GM19438 (cell line): ENCODE data around the gene PRR35.

Source experiments
- ATAC-seq: cut with Tn5 transposase; IDR thresholded peaks from one replicate; pipeline ENCODE4 v1.9.1; 2021; ENCODE audit warnings: low read depth; ENCODE audit not compliant: unreplicated experiment

Gene PRR35

DNA sequence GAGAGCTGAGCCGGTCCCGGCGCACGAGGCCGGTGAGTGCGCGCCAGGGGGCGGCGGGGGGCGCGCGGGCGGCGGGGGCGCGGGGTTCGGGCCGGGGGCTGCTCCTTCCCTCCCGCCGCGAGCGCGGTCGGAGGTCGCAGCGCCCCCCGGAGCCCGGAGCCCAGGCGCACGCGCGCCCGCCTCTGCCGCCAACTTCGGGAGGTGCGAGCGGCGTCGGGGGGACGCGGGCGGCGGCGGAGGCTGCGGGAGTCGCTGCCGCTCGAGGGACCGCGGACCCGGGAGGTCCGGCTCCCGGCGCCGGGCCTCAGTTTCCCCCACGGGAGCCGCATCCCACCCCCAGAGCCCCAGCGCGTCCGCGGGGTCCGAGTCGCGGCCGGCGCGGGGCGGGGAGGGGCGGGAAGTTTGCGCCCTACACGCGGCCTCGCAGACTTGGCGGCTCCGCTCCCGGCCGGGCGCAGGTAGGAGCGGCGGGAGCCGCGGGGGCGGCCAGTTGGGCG lies at the start of gene PRR35:
TSS of gene PRR35 (plus strand) at position 191 of the 497 bp plus-strand sequence. CDS start 2,901 bp downstream, outside the sequence.
- ATAC-seq = no peak

DNA sequence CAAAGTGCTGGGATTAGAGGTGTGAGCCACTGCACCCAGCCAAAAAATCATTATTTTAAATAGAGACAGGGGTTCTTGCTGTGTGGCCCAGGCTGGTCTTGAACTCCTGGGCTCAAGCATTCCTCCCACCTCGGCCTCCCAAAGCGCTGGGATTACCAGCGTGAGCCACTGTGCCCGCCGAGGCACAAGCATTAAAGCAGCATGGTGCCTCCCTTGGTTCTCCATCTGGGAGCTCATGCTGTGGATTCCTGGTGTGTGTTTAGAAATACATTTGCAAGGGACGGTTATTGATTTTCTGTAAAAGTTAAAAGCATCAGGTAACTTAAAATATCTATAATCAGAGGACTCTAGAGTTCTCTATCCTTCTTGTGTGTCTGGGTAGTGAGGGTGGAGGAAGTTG lies 47.4 kb upstream of the PRR35 start:
- ATAC-seq = no peak

DNA sequence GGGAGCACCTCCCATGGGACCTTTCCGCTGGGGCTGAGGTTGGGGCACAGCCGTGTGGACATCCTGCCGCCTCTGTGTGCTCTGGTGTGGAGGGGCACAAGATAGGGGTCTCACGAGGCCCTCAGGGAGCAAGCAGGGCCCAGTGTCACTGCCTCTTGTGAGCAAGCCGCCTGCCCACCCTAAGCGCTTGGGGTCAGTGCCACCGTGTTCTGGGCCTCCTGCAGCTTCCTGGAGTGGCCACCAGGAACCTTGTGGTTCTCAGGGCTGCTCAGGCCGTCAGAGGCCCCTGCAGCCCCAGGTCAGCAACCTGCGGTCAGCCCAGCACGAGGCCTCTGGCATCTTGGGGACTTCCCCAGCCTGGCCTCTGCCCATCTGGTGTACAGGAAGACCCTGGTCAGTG lies 46.2 kb upstream of the PRR35 start:
- ATAC-seq = no peak

DNA sequence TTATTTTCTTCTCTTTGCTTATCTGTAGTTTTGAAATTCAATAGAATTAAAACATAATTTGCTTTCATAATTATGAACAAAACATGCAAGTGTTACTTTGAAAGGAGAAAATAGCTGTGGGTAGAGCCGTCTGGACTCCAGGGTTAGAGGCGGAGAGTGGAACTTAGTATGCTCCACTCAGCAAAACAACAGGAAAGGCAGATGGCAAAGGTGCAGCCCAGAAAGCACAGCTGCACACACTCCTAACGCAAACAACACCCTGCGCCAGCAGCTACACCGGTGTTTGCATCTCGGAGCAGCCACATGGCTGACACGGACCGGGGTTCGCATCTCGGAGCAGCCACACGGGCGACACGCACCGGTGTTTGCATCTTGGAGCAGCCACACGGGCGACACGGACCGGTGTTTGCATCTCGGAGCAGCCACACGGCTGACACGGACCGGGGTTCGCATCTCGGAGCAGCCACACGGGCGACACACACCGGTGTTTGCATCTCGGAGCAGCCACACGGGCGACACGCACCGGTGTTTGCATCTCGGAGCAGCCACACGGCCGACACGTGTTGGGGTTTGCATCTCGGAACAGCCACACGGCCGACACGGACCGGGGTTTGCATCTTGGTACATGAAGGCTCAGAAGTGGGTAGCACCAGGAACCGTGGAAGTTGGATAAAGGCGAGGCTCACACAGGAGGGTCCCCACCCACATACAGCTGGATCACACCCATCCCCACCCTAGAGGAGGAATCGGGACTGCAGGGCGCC lies 44.8 kb upstream of the PRR35 start:
- no peak for ATAC-seq

DNA sequence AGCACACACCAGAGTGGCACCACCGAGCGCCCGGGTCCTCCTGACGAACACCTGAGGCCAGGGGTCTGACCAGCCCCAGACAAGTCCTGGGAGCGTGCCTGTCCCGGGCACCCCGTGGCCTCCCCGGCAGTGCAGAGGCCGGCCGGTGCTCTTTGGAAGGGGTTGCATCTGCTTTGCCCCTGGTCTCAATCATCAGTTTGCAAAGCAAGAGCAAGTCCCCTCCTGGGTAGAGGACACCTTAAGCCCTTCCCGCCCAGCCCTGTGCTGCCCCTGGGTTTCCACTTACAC lies 44.3 kb upstream of the PRR35 start:
- ATAC-seq = no peak

DNA sequence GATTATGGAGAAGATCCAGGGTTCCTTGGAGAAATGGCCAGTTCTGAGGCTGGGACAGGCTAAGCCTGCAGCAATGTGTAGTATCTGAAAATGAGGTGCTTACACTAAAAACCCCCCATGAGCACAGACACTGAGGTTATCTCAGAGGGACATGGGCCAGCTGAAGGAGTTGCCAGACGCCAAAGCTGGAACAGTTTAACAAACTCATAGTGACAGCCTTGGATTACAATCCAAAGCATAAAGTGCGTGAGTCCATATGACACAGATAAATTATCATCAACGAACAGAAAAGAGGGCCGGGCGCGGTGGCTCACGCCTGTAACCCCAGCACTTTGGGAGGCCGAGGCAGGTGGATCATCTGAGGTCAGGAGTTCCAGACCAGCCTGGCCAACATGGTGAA lies 43.9 kb upstream of the PRR35 start:
- no peak for ATAC-seq

DNA sequence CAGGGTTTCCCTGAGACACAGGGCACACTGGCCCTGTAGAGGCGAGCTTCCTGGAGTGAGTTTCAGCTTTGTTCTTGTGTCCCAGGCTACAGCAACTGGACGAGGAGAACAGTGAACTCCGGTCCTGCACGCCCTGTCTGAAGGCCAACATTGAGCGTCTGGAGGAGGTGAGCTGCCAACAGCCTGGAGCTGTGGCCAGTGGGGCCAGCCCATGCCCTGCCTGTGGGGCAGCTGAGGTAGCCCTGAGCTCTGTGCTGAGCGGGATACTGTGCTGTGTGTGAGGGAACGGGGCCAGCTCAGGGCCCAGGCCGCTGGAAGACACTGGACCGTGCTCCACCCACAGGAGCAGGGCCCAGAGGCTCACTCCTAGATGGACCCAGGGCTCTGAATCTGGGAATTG lies 41.3 kb upstream of the PRR35 start:
- ATAC-seq = no peak

DNA sequence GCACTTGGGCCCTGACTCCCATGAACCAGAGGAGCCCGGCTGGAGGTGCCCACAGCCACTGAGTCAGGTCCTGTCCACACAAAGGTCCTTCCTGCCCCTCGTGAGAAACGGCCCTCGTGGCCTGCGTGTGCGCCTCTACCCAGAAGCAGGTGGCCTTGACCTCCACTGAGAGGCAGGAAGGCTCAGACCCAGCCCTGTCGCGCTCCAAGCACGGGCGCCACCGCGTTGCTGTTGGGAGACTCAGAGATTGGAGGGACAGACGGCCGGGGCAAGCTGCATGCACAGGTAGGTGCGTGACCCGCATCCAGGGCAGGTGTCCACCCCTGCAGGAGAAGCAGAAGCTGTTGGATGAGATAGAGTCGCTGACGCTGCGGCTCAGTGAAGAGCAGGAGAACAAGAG lies 40.8 kb upstream of the PRR35 start:
- ATAC-seq = no peak

DNA sequence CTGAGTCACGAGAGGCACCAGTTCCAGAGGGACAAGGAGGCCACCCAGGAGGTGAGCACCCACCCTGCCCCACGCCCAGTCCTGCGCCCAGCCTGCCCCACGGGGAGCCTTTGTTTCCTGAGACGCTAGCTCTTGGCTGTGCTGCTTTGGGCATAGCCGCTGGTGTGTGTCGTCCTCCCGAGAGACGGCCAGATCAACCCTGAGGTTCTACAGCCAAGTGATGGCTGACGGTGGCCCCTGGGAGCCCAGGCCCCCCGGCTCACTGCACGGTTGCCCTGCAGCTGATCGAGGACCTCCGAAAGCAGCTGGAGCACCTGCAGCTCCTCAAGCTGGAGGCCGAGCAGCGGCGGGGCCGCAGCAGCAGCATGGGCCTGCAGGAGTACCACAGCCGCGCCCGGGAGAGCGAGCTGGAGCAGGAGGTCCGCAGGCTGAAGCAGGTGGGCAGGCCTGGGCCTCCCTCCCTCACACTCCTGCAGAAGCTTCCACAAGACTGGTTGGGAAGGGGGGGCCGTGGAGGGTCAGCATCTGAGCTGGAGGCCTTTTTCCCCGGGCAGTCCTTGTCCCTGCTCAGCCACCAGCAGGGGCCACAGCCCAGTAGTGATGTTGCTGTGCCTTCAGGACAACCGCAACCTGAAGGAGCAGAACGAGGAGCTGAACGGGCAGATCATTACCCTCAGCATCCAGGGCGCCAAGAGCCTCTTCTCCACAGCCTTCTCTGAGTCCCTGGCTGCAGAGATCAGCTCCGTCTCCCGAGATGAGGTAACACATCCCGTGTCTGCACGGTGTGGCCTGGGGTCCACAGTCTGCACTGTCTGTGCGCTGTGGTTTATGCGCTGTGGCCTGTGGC lies 40.1 kb upstream of the PRR35 start:
- ATAC-seq = no peak

DNA sequence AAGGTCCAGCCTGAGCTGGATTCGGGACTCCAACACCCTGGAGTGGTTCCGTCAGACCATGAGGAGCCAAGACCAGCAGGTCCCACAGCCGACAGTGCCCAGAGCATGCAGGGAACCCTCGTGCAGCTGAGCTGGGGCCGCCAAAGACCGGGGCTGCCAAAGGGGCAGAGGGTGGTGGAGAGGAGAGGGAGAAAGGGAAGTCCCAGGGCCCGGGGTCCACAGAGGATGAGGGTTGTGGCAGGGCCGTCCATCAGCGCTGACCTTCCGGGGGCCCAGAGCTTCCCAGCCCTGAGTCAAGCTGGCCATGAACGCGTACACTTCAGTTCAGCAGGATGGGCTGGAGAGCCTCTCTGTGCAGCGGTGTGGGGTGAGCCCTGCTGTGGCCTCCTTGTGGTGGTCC lies 39.3 kb upstream of the PRR35 start:
- ATAC-seq = no peak

DNA sequence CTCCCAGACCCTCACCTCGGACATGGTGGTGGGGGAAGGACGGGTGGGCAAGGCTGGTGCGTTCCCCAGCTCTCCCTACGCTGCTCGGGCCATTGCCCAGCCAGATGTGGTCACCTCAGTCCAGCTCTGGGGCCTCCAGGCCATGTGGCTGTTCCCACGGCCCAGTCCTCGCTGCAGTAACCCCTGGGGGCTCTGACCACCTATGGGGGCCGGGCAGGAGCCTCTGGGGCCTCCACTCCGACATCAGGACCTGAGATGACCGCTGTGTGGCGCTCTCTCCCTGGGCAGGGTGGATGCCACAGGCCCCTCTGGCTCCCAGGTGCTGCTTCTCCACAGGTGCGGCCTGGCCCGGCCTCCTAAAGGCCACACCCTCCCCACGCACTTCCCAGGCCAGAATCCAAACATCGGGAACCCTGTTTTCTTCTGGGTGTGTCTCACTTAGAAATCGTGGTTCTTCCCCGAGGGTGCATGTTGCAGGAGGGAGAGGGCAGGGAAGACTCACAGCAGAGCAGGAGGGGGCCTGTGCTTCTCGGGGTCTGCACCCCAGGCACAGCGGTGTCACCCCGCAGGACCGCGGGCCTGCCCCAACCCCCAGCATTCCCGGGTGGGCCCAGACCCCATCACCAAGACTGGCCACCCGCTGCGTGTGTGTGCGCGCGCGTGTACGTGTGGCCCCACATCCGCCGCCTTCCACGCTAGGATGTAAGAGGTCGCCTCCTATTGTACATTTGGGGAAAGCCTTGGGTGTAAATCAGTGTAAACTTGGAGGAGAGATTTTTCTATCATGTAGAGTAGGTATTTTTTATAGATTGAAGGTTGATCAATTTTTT lies 38.6 kb upstream of the PRR35 start:
- no peak for ATAC-seq

DNA sequence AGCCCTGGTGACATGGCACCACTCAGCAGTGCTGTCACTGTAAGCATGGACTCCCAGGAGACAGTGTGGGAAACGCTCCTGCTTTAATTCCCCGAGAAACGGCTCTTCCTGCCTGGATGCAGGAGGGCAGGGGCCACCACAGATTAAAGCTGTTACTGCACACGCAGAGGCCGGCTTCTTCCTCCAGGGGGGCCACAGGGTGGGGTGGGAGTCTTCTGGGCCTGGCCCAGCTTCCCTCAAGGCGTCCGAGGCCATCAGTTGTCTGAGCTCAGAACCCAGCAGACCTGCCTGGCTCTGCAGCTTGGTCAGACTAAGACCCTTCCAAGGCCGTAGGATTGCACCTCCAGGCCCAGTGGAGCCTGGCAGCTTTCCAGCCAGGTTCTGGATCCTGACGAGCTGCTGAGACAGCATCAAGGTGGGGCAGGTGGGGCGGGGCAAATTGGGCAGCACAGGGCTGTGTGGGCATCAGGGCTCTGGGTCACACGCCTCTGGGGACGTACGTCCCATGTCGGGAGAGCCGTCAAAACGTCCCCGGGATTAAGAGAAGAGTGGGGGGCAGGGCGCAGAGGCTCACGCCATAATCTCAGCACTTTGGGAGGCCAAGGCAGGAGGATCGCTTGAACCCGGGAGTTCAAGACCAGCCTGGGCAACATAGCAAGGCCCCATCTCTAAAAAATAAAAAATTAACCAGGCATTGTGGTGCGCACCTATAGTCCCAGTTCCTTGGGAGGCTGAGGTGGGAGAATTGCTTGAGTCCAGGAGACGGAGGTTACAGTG lies 37.7 kb upstream of the PRR35 start:
- no peak for ATAC-seq

DNA sequence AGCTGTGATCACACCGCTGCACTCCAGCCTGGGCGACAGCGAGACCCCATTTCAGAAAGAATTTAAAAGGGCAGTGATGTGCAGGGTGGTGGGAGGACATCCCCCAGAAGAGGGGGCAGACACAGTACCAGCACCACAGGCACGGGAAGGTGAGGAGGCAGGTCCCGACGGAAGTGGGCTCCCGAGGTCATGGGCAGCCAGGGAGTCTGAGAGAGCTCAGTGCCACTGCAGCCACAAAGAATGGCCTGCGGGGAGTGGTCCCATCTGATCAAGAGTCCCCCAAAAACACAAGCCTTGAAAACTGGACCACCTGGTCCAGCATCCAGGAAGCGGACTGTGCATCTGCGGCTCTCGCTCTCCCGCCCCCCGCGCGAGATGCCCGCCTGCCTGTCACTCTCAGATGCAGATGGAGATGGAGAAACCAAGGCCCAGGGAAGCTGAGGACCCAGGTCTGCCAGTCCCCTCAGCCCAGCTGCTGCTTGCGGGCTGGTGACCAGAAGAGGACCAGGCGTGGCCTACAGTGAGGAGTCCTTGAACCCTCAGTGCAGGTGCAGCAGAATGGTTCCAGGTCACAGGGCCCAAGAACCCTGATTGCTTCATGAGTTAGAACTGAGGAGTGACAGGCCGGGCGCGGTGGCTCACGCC lies 37.0 kb upstream of the PRR35 start:
- ATAC-seq = no peak

DNA sequence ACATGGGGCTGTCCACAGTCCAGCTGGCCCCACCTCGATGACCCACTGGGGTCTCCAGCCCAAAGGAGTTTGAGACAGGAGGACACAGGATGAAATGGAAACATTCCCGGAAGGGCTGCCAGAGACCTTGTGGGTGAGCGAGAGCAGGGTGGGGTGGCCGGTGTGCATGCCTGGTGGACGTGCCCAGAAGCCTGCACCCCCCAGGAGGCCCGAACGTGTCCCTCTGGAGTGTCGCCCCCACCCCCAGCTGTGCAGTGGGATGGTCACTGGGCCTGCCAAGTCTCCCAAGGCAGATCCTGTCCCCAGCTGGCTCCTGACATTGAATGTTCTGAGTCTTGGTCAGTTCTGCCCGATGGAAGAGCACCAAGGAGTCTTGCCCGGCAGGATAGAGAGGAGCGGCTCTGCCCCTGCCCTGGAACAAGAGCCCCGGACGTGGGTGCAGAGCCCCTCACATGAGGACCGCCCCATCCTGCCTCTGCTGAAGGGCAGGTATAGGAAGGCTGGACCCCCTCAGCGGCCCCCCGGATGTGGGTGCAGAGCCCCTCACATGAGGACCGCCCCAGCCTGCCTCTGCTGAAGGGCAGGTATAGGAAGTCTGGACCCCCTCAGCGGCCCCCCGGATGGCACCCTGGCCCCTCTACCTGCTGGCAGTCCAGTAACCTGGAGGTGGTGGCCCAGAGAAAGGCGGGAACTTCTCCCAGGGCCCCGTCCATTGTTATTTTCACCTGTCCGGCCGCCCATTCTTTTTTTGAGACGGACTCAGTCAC lies 35.7 kb upstream of the PRR35 start:
- ATAC-seq = no peak

DNA sequence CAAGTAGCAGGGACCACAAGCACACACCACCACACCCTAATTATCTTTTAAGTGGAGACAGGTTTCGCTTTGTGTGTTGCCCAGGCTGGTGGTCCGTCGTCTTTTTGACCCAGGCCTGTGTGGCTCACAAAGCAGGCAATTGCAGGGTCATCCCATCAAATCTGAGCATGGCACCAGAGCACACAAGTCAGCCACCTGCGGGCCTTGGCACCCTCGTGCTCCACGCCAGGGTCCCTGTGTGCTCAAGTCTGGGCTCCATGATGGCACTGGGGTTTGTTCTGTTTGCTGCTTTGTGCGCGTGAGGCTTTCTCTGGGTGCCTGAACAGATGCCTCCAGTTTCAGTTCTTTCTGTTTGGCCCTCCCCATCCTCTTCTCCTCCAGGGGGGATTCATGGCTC lies 35.1 kb upstream of the PRR35 start:
- ATAC-seq = no peak

DNA sequence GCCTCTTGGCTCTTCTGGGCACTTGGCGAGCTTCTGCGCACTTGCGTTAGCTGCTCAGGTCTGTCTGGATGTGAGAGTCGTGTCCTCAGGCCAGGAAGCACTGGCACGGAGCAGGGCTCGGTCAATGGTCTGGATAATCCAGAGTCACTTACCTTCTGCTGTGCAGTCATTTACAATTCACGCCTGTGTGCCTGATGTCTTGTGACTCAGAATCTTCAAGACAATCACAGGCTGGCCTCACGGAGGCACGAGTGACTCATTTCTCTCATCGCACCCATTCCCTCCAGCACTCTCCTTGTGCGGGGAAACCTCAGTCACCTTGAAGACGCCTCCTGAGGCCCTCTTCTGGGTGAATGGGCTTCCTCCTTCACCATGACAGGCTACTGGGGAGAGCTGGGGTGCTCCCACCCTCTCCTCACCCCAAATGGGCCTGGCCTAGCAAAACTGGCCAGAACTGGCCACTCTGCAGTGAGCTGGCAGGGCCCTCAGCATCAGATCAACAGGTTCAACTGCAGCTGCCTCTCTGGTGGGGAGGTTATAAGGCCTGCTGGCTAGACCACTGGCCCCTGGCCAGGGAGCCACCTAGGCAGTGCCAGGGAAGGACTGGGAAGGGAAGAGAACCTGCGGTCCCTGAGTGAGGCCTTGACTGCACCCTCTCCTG lies 34.5 kb upstream of the PRR35 start:
- no peak for ATAC-seq

DNA sequence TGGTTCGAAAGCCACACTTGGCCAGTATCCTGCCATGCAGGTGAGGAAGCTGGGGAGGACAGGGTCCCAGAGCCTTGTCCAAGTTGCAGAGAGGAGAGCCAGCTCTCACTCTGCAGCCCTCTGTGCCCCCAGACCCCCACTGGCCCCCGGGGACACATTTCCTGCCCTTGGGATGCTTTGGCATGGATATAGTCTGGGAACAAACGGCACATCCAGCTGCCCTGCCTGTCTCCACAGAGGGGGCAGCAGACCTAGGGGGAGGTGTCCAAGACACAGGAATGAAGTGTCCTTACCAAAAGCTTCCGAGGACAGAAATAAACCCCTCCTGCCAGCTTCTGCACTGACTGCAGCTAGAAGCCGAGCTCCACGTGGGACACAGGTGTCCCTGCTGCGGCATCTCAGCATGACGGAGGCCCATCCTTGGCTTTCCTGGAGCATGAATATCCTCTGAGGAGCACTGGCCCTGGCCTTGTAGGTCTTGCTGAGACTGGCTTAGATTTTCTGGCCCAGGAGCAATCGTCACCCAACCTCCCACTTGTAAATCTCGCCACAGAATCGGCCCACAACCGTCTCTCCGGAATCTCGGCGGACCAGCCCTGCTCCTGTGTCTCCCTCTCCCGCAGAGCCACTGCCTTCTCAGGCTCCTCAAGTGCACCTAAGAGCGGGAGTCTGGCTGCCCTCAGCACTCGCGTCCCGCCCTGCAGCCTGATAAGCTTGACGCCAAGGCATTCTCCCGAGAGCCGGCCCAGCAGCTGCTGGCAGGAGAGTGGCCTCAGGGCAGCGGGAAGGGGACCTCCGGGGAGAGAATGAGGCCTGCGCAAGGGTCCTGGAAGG lies 33.8 kb upstream of the PRR35 start:
- no peak for ATAC-seq
